Measurements from ENCODE around the gene PRTG. TPM values are rescaled to one million over a fixed set of nuclear protein-coding genes. Genes with fewer than 3 reads are reported as not detected.

The PRTG gene
- total RNA-seq, 4 donors from 2014 or later: 0.66 to 2.7 (median 1.4) TPM

DNA sequence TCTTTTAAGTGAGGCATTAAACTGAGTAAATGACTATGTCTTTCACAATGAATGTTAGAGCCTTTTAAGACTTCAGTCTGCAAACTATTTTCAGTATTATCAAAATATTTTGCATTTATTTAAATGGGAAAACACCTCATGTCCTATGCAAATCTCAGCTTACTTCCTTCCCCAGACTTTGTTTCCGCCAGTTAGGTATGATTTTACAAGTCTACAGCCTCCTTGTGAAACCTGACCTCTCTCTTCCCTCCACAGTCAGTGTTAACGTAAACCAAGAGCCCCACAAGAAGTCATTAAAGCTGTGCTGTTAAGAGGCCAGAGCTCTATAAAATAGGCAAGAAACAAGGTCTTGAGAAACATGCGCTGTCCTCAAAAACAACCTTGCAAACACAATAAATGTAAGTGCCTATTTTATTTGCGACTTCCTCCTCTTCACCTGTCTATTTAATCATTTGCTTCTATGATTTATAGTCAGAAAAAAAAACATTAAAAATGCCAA lies 48.3 kb downstream of the PRTG start:
- TF ChIP-seq, protein P1, sequence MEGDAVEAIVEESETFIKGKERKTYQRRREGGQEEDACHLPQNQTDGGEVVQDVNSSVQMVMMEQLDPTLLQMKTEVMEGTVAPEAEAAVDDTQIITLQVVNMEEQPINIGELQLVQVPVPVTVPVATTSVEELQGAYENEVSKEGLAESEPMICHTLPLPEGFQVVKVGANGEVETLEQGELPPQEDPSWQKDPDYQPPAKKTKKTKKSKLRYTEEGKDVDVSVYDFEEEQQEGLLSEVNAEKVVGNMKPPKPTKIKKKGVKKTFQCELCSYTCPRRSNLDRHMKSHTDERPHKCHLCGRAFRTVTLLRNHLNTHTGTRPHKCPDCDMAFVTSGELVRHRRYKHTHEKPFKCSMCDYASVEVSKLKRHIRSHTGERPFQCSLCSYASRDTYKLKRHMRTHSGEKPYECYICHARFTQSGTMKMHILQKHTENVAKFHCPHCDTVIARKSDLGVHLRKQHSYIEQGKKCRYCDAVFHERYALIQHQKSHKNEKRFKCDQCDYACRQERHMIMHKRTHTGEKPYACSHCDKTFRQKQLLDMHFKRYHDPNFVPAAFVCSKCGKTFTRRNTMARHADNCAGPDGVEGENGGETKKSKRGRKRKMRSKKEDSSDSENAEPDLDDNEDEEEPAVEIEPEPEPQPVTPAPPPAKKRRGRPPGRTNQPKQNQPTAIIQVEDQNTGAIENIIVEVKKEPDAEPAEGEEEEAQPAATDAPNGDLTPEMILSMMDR (IDR thresholded peaks at IDR 0.05; ENCODE audit: low read depth): no peak

DNA sequence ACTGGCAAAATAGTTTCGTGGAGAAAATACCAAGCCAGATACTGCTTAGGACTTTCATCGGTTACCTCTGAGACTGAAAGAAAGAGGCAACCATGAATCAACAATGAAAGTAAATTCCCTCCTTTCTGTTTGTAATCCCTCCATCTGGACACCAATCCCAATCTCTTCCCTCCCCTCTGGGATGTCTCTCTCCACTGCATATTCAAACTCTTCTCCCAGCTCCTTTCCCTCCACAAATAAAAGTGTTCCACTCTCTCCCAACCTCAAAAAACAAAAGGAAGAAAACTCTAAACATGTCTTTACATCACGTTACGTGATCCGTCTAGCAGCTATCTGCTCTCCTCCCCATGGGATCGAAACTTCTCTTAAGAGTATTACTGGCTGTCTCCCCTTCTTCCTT lies 55.2 kb downstream of the PRTG start:
- TF ChIP-seq, protein P1 (IDR thresholded peaks at IDR 0.05; ENCODE audit: low read depth): no peak

DNA sequence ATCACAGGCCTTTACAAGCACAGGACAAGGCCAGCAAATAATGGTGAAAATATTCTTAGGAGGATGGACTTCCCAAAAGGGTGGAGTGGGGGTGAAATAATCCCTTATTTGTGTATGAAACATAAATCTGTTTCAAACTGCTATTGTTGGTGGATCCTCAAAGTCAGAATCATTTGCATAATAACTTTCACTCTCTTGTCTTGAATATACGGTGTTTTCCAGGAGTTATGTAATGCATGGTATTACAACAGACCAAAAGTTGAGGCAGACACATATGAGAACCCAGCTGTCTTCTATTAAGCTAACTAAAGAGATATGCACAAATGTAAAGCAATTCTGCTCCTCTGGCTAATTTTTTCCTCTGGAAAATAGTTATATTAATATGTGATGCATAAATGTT lies 57.7 kb downstream of the PRTG start:
- TF ChIP-seq, protein P1 (IDR thresholded peaks at IDR 0.05; ENCODE audit: low read depth): no peak

DNA sequence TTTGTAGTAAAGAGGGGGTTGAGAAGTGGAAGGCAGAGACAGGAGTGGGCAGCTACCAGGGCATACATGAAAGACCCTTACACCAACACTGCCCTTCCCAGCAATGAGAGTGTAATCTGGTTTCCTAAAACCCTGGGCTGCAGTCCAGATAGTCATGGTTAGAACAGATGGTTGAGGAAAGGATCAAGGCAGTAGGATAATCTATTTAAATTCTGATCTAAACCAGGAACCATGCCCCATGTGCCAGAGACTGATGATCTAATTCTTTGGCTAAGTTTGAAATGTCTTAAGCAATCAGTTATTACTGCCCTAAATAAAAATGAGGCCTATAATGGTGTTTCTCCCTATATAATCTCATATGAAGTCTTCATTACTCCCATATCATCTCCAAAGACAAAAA lies 59.6 kb downstream of the PRTG start:
- TF ChIP-seq, protein P1 (IDR thresholded peaks at IDR 0.05; ENCODE audit: low read depth): no peak

DNA sequence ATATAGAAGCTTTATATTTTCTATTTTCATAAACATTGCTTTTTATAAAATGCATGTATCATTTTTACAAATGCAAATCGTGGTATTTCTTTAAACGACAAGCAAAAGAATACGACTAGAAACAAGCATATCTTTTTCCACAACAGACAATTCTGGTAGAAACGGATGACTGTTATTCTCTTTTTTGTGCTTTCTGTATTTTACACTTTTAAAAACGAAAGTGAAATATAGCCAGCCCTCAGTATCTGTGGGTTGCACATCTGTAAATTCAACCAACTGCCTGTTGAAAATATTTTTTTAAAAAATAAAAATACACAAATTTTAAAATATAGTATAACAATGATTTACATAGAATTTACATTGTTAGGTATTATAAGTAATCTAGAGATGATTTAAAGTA lies 61.3 kb downstream of the PRTG start:
- TF ChIP-seq, protein P1 (IDR thresholded peaks at IDR 0.05; ENCODE audit: low read depth): no peak

DNA sequence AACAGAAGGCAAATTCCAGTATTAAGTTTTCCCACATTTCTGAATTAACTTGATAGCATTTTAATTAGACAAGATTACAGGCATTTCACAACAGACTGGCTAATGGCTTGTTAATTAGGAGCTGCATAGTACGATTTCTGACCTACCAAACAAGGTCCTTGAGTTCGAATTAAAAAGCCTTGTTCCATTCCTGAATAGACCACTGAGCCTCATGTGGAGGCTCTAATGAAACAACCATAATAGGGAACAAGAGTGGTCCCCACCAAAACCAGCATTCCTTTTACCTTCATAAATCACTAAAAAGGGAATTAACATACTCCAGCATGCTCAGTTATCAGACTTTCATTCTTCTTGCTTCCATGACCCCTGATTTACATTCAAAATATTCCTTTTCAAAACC lies 66.4 kb downstream of the PRTG start:
- TF ChIP-seq, protein P1 (IDR thresholded peaks at IDR 0.05; ENCODE audit: low read depth): no peak

DNA sequence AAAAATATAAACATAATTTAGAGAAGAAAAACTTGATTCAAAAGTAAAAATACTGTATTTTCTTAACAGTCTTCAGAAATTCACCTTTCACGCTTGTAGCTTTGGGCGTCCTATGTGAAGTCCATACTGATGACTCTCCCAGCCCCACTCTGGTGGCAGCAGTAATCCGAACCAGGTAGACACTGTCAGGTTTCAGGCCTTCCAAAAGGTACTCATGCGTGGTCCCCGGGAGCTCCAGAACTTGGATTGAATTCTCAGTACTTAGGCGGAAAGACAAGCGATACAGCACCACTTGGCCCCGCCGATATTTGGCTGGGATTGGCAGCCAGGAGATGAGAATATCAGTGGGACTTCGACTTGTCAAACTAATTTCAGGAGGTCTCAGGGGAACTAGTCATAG lies 69.7 kb downstream of the PRTG start:
- TF ChIP-seq, protein P1 (IDR thresholded peaks at IDR 0.05; ENCODE audit: low read depth): no peak
